T-helper 2 cell treated with Interferon-gamma antibody and Interleukin-4, amounts not matched to agents 100 ng/mL and 5 ng/mL, for 36 hours (primary cell): ENCODE measurements around the gene PDE4D. TPM values are rescaled to one million over a fixed set of nuclear protein-coding genes. Genes with fewer than 3 reads are reported as not detected.

Source experiments
- intact Hi-C: fragments of 100-400 bp; cut with micrococcal nuclease; formaldehyde crosslinking; loops from one replicate; pipeline ENCODE4 v1.15.1; 2023
- total RNA-seq: library from RNA; stranded (reverse); gene quantifications from 2 replicates; pipeline ENCODE4 v1.2.3, GENCODE V29; 2022

PDE4D gene
- total RNA-seq, 1 donor from 2014 or later = 60.2 TPM

- intact Hi-C loops = no loop called here
Observed at GRCh38 chr5:59130431-59130830, 763.1 kb downstream of the PDE4D start.

- intact Hi-C loops = no loop called here
Observed at GRCh38 chr5:59128646-59129290, 764.8 kb downstream of the PDE4D start.

DNA sequence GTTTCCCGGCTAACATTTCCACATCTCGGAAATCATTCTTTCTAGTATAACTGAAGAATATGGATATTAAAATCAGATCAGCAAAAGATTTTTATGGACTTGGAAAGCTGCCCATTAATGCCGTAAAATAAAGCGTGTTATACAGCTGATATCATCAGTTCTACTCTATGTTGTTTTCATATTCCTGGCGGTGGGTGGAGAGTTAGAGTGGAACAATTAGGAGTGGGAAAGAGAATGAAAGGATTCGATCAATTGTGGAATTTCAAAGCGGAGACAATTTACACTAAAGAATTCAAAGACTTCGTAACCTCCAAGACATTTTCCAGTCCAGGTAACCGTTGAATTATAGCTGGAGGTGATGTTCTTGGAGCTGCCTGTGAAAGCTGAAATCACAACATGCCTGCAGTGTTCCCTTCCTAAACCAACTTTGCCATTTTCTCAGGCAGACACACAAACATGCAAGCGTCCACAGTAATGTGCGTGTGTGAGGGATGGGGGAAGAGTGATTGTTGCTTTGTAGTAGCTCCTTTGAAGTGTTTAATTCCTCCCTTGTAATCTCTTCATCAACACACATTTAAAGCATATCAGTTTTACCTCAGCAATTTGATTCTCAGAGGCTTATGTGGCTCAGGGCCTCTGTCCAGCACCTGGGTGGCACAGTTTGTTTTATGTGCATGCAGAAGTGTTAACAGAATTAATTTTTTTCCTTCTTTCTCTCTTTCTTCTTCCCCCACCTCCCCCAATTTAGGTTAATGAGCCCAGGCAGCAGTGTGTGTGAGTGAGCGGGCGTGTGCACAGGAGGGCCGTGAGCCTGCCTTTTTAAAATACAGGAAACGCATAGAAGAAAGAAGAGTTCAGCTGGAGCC, 766.6 kb downstream of the PDE4D start:
- intact Hi-C loops = loop anchor here (1.0 to 2.0 kb wide), 6 partner anchors 26 to 241 kb away; no protein-coding TSS in a partner anchor

DNA sequence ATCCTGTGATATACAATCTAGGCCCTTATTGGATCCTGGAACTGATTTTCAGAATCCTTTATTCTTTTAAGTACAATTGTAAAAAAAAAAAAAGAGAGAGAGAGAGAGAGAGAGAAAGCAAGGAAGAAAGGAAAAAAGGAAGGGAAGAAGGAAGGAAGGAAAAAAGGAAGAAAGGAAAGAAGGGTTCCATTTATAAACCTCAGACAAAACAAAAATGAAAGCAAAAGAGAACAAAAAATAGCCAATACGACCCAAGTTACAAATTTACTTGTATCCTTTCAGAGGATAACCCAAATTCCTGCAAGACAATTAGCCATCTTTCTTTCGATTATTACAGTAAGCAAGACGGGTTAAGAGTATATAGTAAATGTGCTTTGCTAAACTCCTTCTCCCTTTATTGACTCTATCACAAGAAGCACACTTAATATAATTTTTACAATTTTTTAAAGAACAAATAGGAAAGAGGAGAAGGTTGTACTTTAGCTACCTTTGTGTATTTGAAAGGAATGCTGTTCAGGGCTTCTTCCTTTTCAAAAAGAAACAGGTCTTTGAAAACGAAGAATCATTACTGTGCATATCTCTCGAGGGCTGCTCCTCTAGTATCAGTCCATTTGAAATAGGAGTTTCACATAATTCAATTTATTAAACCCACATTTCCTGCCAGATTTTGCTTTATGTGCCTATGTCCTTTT, 767.4 kb downstream of the PDE4D start:
- intact Hi-C loops = loop anchor here (2.0 kb wide), 1 partner anchor 27 kb away; no protein-coding TSS in a partner anchor

GRCh38 chr5:59125011-59125961, 768.2 kb downstream of the PDE4D start:
- intact Hi-C loops = no loop called here

DNA sequence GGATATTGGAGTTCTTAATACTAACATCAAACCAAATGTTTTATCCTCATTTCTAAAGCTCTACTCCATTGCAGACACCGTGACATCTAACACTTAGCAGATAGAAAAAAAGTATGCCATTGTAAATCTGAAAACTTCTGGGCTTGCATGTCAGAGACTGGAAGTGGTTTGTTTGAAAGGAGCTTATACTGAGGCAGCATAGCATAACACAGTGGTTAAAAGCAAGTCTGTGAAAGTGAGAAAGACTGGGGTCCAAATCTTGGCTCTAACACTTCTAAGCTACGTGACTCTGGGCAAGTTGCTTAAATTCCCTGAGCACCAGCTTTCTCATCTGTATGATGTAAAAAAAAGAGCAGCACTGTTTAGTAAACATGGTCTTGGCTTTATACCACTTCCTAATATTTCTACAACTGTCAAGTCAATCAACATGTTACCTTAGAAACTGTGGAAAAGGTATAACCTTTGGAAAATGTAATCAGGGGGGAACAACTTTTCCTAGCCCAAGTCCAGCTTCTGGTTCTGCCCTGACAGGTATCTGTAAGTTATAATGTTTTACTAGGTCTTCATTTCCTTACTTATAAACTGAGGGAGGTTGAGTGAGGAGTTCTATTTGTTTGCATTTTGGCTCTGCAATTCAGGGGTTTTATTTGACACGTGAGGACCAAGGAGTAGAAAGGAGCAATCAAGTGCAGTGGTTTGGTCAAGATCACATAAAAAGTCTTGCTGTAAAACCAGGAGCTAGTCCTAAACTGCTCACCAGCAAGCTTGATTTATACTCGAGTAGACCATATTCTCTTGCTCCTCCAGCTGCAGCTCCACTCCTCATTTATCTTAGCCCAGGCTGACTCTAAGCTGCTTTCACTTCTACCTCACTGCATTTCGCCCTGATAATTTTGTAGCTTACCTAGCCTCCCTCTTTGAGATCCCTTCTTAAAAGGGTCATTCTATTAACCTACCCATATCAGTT, 769.6 kb downstream of the PDE4D start:
- intact Hi-C loops = no loop called here

DNA sequence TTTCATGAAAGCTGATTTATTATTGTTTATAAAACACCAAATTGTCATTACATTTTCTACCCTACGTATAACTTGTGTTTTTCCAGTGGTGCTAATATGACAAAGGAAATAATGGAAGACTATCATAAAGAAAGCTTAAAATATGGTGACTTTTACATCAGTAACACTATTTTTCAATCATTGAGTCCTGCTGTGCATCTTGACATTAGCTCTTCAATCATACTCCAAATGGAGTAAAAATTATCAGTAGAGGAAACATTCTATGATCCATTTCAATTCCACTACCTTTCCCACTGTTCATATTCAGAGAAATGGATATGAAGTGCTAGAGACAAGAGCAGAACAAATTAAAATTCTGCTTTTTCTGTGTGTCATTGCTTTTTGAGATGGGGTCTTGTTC, 774.0 kb downstream of the PDE4D start:
- intact Hi-C loops = no loop called here

- intact Hi-C loops = no loop called here
Observed at GRCh38 chr5:59117320-59117719, 776.2 kb downstream of the PDE4D start.

- intact Hi-C loops = no loop called here
Observed at GRCh38 chr5:59116231-59116865, 777.2 kb downstream of the PDE4D start.

DNA sequence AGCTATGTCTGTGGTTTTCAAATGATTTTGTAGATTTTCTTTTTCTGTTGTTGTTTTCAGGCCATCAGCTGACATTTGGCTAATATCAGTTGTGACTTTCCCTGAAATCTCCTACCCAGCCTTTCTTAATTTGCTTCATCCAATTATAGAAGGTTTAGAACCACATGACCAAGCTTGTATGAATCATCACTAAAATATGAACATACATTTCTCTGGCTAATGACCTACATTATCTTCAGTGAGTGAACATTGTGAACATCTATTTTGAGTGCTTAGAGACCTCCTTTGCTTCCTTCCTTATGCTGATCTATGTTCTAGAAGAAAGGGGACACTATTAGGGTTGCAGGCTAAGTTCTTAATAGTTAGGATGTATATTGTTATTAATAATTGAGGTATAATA, 778.2 kb downstream of the PDE4D start:
- intact Hi-C loops = no loop called here

GRCh38 chr5:59109383-59109782, 784.1 kb downstream of the PDE4D start:
- intact Hi-C loops = no loop called here

GRCh38 chr5:59107692-59108091, 785.8 kb downstream of the PDE4D start:
- intact Hi-C loops = no loop called here

- intact Hi-C loops = no loop called here
Observed at GRCh38 chr5:59104400-59105127, 789.0 kb downstream of the PDE4D start.

DNA sequence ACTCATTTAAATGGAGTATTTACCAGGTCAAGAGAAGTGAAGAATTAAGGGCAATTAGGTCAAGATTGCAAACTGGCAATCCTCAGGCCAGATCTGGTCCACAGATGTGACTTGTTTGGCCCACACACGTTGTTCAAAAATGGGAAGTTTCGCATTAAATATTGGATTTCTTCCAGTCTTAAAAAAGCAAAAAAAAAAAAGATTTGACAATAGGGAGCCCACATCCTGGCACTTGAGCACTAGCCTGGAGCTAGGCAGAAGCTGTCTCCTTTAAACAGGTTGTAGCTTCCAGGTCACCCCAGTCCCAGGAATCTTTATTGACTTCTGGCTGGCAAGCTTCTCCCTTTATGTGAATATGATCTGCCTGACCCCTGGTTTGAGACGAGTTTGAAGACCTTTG, 790.2 kb downstream of the PDE4D start:
- intact Hi-C loops = no loop called here

GRCh38 chr5:59102437-59102836, 791.1 kb downstream of the PDE4D start:
- intact Hi-C loops = no loop called here

DNA sequence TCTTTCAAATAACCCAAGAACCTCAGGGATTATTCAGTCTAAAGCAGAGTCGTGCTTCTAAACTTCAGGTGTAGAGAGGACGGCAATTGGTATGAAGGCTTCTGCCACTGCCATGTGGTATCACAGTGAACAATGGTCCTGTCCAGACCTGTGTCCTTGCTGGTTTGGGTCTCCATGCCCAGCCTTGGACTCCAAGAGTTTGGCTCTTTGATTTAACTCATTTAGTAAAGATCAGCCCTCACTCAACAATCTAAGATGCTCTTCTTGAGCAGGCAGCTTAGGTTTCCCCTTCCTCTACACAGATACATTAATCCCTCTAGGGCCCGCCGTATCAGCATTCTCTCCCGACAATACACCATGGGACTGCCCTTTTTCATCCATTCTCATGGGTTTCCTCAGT, 792.7 kb downstream of the PDE4D start:
- intact Hi-C loops = no loop called here

GRCh38 chr5:59099995-59100345, 793.6 kb downstream of the PDE4D start:
- intact Hi-C loops = loop anchor here (1.0 kb wide), 5 partner anchors 27 to 74 kb away; no protein-coding TSS in a partner anchor

- intact Hi-C loops = loop anchor here (1.0 kb wide), 5 partner anchors 28 to 75 kb away; no protein-coding TSS in a partner anchor
Observed at GRCh38 chr5:59099270-59099994, 794.1 kb downstream of the PDE4D start.
